SK-N-SH (cell line): ENCODE results near the gene FMO1. TPM values are rescaled to one million over a fixed set of nuclear protein-coding genes. Genes with fewer than 3 reads are reported as not detected.

Experiments
- CTCF ChIA-PET: fragments of 300-600, 350-600 bp; formaldehyde crosslinking; extraction: SDS; loops from one replicate; lab custom pipeline; 2021; lab: Yijun Ruan, JAX
- POLR2A ChIA-PET: fragments of 350-600 bp; sonication (Branson Sonifier 250); formaldehyde crosslinking; extraction: SDS; loops from one replicate; lab custom pipeline; 2020; ENCODE audit warnings: antibody characterized with exemption, inconsistent platforms; lab: Yijun Ruan, JAX
- DNase-seq: peaks from one replicate; pipeline ENCODE4 v3.0.0; 2012
- H2AFZ ChIP-seq: fragments of 200-600 bp; sonication (generic); 2 replicates; pipeline ENCODE4 v1.8.1; 2016; ENCODE audit warnings: antibody characterized with exemption, mild to moderate bottlenecking, low read depth
- H3F3A ChIP-seq: fragments of 200-600 bp; sonication (generic); replicated peaks from 2 replicates; pipeline ENCODE3; 2016; ENCODE audit warnings: antibody characterized with exemption, mild to moderate bottlenecking; ENCODE audit not compliant: insufficient read depth
- H3K27ac ChIP-seq, 2 experiments: fragments of 200-500 bp in 1 of 2; fragments of 200-600 bp in 1 of 2; sonication (Bioruptor generic) in 1 of 2; sonication (generic), shearing (Covaris generic) in 1 of 2; 2 replicates each; pipeline versions ENCODE4 v1.5.1 to v1.6.1; 2014 to 2016; ENCODE audit warnings: low read depth in 2 of 2, inconsistent platforms in 1 of 2, low read length in 1 of 2, mild to moderate bottlenecking in 1 of 2, mixed read lengths in 1 of 2
- H3K27me3 ChIP-seq: fragments of 200-600 bp; sonication (generic), shearing (Covaris generic); 2 replicates; pipeline ENCODE4 v1.6.1; 2016; ENCODE audit warnings: mixed run types; ENCODE audit not compliant: insufficient read depth
- H3K36me3 ChIP-seq, 2 experiments: fragments of 200-500 bp in 1 of 2; fragments of 200-600 bp in 1 of 2; sonication (Bioruptor generic) in 1 of 2; sonication (generic) in 1 of 2; replicated peaks in 1 of 2; 2 replicates each; pipeline versions ENCODE3 to v1.5.1; 2014 to 2016; ENCODE audit warnings: low read length in 1 of 2, mild to moderate bottlenecking in 1 of 2; ENCODE audit not compliant: insufficient read depth in 2 of 2, control insufficient read depth in 1 of 2
- H3K4me1 ChIP-seq, 2 experiments: fragments of 200-500 bp in 1 of 2; fragments of 200-600 bp in 1 of 2; sonication (Bioruptor generic) in 1 of 2; sonication (generic), shearing (Covaris generic) in 1 of 2; 2 replicates each; pipeline versions ENCODE4 v1.5.1 to v1.6.1; 2014 to 2016; ENCODE audit warnings: low read depth in 1 of 2, low read length in 1 of 2, mixed run types in 1 of 2; ENCODE audit not compliant: insufficient read depth in 2 of 2, control insufficient read depth in 1 of 2
- H3K4me2 ChIP-seq: fragments of 200-600 bp; sonication (generic), shearing (Covaris generic); 2 replicates; pipeline ENCODE4 v1.6.1; 2017; ENCODE audit warnings: mixed run types
- H3K4me3 ChIP-seq, 2 experiments: fragments of 200-500 bp in 1 of 2; fragments of 200-600 bp in 1 of 2; sonication (Bioruptor generic) in 1 of 2; sonication (generic), shearing (Covaris generic) in 1 of 2; 2 replicates each; pipeline versions ENCODE4 v1.5.1 to v1.8.1; 2014 to 2016; ENCODE audit warnings: low read depth in 2 of 2, inconsistent platforms in 1 of 2, low read length in 1 of 2, mild to moderate bottlenecking in 1 of 2, mixed read lengths in 1 of 2, moderate library complexity in 1 of 2
- H3K79me2 ChIP-seq: fragments of 200-600 bp; sonication (generic); 2 replicates; pipeline ENCODE4 v1.8.1; 2017; ENCODE audit warnings: mild to moderate bottlenecking; ENCODE audit not compliant: insufficient read depth
- H3K9ac ChIP-seq: fragments of 200-600 bp; sonication (generic); 2 replicates; pipeline ENCODE4 v1.6.1; 2017; ENCODE audit warnings: mixed run types
- H3K9me2 ChIP-seq: fragments of 200-600 bp; sonication (generic); 2 replicates; pipeline ENCODE4 v1.6.1; 2017; ENCODE audit warnings: mixed run types
- H3K9me3 ChIP-seq: fragments of 200-600 bp; sonication (generic); 2 replicates; pipeline ENCODE4 v1.6.1; 2017; ENCODE audit warnings: mixed run types, mild to moderate bottlenecking, moderate library complexity
- H4K20me1 ChIP-seq: fragments of 200-600 bp; sonication (generic); 2 replicates; pipeline ENCODE4 v1.6.1; 2017; ENCODE audit warnings: mild to moderate bottlenecking, mixed run types; ENCODE audit not compliant: insufficient read depth
- CHD2 ChIP-seq: fragments of 150-350 bp; IDR thresholded peaks from 2 replicates; pipeline ENCODE4 v1.6.1; 2018; ENCODE audit warnings: low read length; ENCODE audit not compliant: partially characterized antibody
- CTCF ChIP-seq: fragments of 200-600 bp; sonication (generic); IDR thresholded peaks from 2 replicates; pipeline ENCODE4 v1.6.1; 2017; ENCODE audit warnings: antibody characterized with exemption, mild to moderate bottlenecking, moderate library complexity
- ELF1 ChIP-seq: IDR thresholded peaks from 2 replicates; pipeline ENCODE4 v1.4.0; 2012
- EP300 ChIP-seq, 2 experiments: IDR thresholded peaks; 2 replicates each; pipeline versions ENCODE4 v1.4.0 to v1.6.1; 2012; ENCODE audit warnings: borderline replicate concordance in 1 of 2, low read depth in 1 of 2, low read length in 1 of 2
- EZH2phosphoT487 ChIP-seq: fragments of 200-600 bp; sonication (generic); IDR thresholded peaks from 2 replicates; pipeline ENCODE4 v1.6.1; 2017; ENCODE audit warnings: low read depth, mixed run types, mild to moderate bottlenecking, antibody characterized with exemption, moderate library complexity, borderline replicate concordance
- FOSL2 ChIP-seq: IDR thresholded peaks from 2 replicates; pipeline ENCODE4 v1.4.0; 2012; ENCODE audit warnings: low read depth, mild to moderate bottlenecking, moderate library complexity, borderline replicate concordance
- JUND ChIP-seq: IDR thresholded peaks from 2 replicates; pipeline ENCODE4 v1.4.0; 2012
- MAX ChIP-seq: IDR thresholded peaks from 2 replicates; pipeline ENCODE4 v1.4.0; 2012; ENCODE audit warnings: low read depth
- MXI1 ChIP-seq: IDR thresholded peaks from 2 replicates; pipeline ENCODE4 v1.6.1; 2012; ENCODE audit warnings: mild to moderate bottlenecking, low read depth, low read length, improper control_type of control experiment
- PBX3 ChIP-seq: IDR thresholded peaks from 2 replicates; pipeline ENCODE4; 2012
- POLR2AphosphoS5 ChIP-seq: IDR thresholded peaks from 2 replicates; pipeline ENCODE4 v1.6.1; 2012; ENCODE audit warnings: low read depth, low read length
- REST ChIP-seq: IDR thresholded peaks from 2 replicates; pipeline ENCODE4 v1.6.1; 2012; ENCODE audit warnings: mild to moderate bottlenecking, low read depth, low read length, moderate library complexity
- SMC3 ChIP-seq: IDR thresholded peaks from 2 replicates; pipeline ENCODE4 v1.6.1; 2012; ENCODE audit warnings: low read depth, low read length, improper control_type of control experiment
- TCF12 ChIP-seq: IDR thresholded peaks from 2 replicates; pipeline ENCODE4 v1.4.0; 2012
- YY1 ChIP-seq: IDR thresholded peaks from 2 replicates; pipeline ENCODE4 v1.4.0; 2012; ENCODE audit warnings: low read depth, mild to moderate bottlenecking
- WGBS: methylation state at CpG from one replicate; pipeline ENCODE4 v1.1.6; 2017; ENCODE audit warnings: low lambda C conversion rate; 5-methylcytosine and 5-hydroxymethylcytosine counted together
- polyA plus RNA-seq, 3 experiments: library from polyadenylated mRNA; depleted of rRNA; stranded (reverse); fragments of >200 nt; gene quantifications; 2 replicates each; pipeline ENCODE4 v1.2.3, GENCODE V29; 2012

The FMO1 gene
- polyA plus RNA-seq, 1 of the 3 experiments (the other 2 are of a cell fraction): not detected

- H3K9me2 ChIP-seq: no peaks in the 10 kb centered on the region
- no peaks in the 10 kb centered on the region for H3K36me3 ChIP-seq
- no peak overlapping the region for H3K27ac ChIP-seq
- ChIA-PET POLR2A (no interaction called here), CTCF (no interaction called here)
- H3K9me3 ChIP-seq: no peaks in the 10 kb centered on the region; the same call in 1 of the 2 replicates
- 2% methylated on average over 2 of the region's 2 CpGs for WGBS
- H3K4me2 ChIP-seq: no peak overlapping the region
- no peaks in the 10 kb centered on the region for H3F3A ChIP-seq
- no peak overlapping the region for H3K4me3 ChIP-seq
- H4K20me1 ChIP-seq: no peaks in the 10 kb centered on the region
- TF ChIP-seq ELF1 (no peak), MAX (no peak), TCF12 (no peak), YY1 (no peak), CHD2 (no peak), SMC3 (no peak)
- H3K4me1 ChIP-seq: no peaks in the 10 kb centered on the region
- no peak overlapping the region for H2AFZ ChIP-seq
- no peak for DNase-seq
- H3K27me3 ChIP-seq: peaks cover 25% of the 10 kb centered on the region
- H3K79me2 ChIP-seq: no peaks in the 10 kb centered on the region
- H3K9ac ChIP-seq: no peak overlapping the region
Observed at GRCh38 chr1:171207377-171207776, 40.9 kb upstream of the FMO1 start.

GRCh38 chr1:171210355-171210754 lies 37.9 kb upstream of the FMO1 start:
- WGBS: 10% methylated on average over 1 of the region's 1 CpG
- no peaks in the 10 kb centered on the region; the same call in 1 of the 2 replicates for H3K9me3 ChIP-seq
- H3K4me1 ChIP-seq: no peaks in the 10 kb centered on the region
- H3K27me3 ChIP-seq: peaks cover 5% of the 10 kb centered on the region; the same call in 1 of the 2 replicates
- H3K79me2 ChIP-seq: no peaks in the 10 kb centered on the region
- H3K4me3 ChIP-seq: no peak overlapping the region
- H3K36me3 ChIP-seq: no peaks in the 10 kb centered on the region
- ChIA-PET POLR2A (no interaction called here), CTCF (no interaction called here)
- no peak for DNase-seq
- no peaks in the 10 kb centered on the region for H3F3A ChIP-seq
- TF ChIP-seq TCF12: no peak
- no peaks in the 10 kb centered on the region for H3K9me2 ChIP-seq
- no peak overlapping the region for H3K27ac ChIP-seq
- H2AFZ ChIP-seq: no peak overlapping the region
- H3K4me2 ChIP-seq: no peak overlapping the region
- no peaks in the 10 kb centered on the region for H4K20me1 ChIP-seq
- H3K9ac ChIP-seq: no peak overlapping the region

- Histone ChIP-seq H3K4me1 (no peaks in the 10 kb centered on the region), H4K20me1 (no peaks in the 10 kb centered on the region), H3K27me3 (no peaks in the 10 kb centered on the region), H3K36me3 (no peaks in the 10 kb centered on the region), H3K4me2 (no peak overlapping the region), H3K4me3 (no peak overlapping the region), H3K79me2 (no peaks in the 10 kb centered on the region), H3K27ac (no peak overlapping the region), H3F3A (no peaks in the 10 kb centered on the region), H3K9me3 (no peaks in the 10 kb centered on the region; the same call in 1 of the 2 replicates), H2AFZ (no peak overlapping the region), H3K9me2 (no peaks in the 10 kb centered on the region), H3K9ac (no peak overlapping the region)
- CTCF ChIA-PET: interaction anchor here (1.2 kb wide), 1 partner anchor 14 kb away, joined by 4 read pairs; no protein-coding TSS in a partner anchor
- WGBS: 20% methylated on average over 3 of the region's 3 CpGs
- POLR2A ChIA-PET: no interaction called here
- DNase-seq: no peak
- TF ChIP-seq MXI1 (no peak), JUND (no peak), FOSL2 (no peak), EZH2phosphoT487 (no peak), EP300 (IDR thresholded peaks at IDR 0.05; ENCODE audit: borderline replicate concordance in 1 of 2, low read depth in 1 of 2, low read length in 1 of 2) (no peak), CTCF (no peak), POLR2AphosphoS5 (no peak), PBX3 (no peak), REST (no peak)
Observed at GRCh38 chr1:171212607-171213351, 35.5 kb upstream of the FMO1 start.
